Fibroblast of lung (primary cell): ENCODE measurements around the gene NLGN1.

Source experiments
- EZH2 ChIP-seq: IDR thresholded peaks from 2 replicates; pipeline ENCODE4 v1.5.1; 2012; ENCODE audit warnings: low read length, control low read depth, mild to moderate bottlenecking; ENCODE audit errors: missing control alignments
- TF ChIP-seq, protein P1 (sequence below), 2 donors: IDR thresholded peaks in 1 of 2; conservative IDR thresholded peaks in 1 of 2; 1 replicate in 1 of 2; 2 replicates in 1 of 2; pipeline ENCODE4 v1.5.1; 2011 to 2012; ENCODE audit warnings: low read length in 2 of 2, control low read depth in 1 of 2, inconsistent platforms in 1 of 2, low read depth in 1 of 2, mild to moderate bottlenecking in 1 of 2

DNA sequence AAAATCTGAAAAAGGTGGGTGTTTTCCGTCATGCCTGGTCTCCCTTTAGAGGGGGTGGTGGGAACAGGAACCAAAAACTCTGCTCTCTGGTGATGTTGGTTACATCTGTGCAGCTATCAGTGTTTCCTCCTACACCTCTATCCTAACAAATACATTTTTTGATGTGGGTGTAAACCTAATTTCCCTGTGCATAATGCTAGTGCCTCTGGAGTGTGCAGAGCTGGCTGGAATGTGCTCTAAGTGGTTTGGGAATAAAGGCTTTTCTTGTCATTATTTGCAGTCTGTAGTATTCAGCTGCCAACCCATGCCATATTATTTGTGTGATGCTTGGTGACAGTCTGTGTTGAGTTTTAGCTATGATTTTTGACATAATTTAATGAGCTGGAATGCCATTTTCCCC is 547.6 kb downstream of the NLGN1 start:
- TF ChIP-seq, protein P1, sequence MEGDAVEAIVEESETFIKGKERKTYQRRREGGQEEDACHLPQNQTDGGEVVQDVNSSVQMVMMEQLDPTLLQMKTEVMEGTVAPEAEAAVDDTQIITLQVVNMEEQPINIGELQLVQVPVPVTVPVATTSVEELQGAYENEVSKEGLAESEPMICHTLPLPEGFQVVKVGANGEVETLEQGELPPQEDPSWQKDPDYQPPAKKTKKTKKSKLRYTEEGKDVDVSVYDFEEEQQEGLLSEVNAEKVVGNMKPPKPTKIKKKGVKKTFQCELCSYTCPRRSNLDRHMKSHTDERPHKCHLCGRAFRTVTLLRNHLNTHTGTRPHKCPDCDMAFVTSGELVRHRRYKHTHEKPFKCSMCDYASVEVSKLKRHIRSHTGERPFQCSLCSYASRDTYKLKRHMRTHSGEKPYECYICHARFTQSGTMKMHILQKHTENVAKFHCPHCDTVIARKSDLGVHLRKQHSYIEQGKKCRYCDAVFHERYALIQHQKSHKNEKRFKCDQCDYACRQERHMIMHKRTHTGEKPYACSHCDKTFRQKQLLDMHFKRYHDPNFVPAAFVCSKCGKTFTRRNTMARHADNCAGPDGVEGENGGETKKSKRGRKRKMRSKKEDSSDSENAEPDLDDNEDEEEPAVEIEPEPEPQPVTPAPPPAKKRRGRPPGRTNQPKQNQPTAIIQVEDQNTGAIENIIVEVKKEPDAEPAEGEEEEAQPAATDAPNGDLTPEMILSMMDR (conservative IDR thresholded peaks at IDR 0.05 in 1 of 2, IDR thresholded peaks at IDR 0.05 in 1 of 2; ENCODE audit: low read depth in 1 of 2, low read length in 2 of 2): no peak
- TF ChIP-seq EZH2: no peak
